ENCODE measurements around the gene DCLRE1A.

Gene DCLRE1A

DNA sequence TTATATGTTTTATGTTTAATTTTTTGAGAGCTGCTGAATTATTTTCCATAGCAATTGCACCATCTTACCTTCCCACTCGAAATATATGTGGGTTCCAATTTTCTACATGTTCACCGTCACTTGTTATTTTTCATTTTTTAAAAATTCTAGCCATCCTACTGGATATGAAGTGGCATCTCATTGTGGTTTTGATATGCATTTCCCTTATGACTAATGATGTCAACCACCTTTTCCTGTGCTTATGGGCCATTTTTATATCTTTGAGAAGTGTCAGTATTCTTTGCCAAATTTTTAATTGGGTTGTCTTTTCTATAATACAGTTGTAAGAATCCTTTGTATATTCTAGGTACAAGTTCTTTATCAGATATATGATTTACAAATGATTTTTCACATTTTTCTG lies 28.4 kb upstream of the DCLRE1A start:
- Histone ChIP-seq H3K27ac (no peak overlapping the region), H2AFZ (no peak overlapping the region), H3K36me3 (ENCODE audit: control insufficient read depth, insufficient read depth, low read length) (no peaks in the 10 kb centered on the region)

DNA sequence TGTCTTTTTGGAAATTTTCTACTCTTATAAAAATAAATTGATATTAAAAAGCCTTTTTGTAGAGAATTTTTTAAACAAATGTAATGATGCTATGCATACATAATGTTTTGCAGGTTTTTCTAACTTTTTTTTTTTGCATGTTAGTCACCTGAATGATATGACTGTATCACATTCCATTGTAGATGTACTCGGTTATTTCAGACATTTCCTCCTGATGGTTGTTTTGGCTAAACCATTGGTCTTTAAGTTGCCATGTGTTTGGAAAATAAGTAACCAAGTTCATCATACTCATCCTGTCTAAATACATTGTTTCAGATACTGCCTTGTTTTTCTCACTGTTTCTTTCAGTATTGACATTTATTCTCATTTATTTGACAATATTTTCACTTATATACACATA lies 26.4 kb upstream of the DCLRE1A start:
- Histone ChIP-seq H3K9ac (no peak overlapping the region), H3K79me2 (no peaks in the 10 kb centered on the region), H3K36me3 (ENCODE audit: control insufficient read depth, insufficient read depth, low read length) (no peaks in the 10 kb centered on the region), H2AFZ (no peak overlapping the region), H3K4me2 (ENCODE audit: low read length) (no peak overlapping the region), H3K9me3 (ENCODE audit: control insufficient read depth, low read length) (no peaks in the 10 kb centered on the region), H3K4me1 (no peaks in the 10 kb centered on the region), H3K27ac (no peak overlapping the region), H3K27me3 (ENCODE audit: control insufficient read depth, insufficient read depth, low read length) (no peaks in the 10 kb centered on the region), H3K4me3 (ENCODE audit: low read depth, low read length) (no peak overlapping the region)
- TF ChIP-seq, protein P1, sequence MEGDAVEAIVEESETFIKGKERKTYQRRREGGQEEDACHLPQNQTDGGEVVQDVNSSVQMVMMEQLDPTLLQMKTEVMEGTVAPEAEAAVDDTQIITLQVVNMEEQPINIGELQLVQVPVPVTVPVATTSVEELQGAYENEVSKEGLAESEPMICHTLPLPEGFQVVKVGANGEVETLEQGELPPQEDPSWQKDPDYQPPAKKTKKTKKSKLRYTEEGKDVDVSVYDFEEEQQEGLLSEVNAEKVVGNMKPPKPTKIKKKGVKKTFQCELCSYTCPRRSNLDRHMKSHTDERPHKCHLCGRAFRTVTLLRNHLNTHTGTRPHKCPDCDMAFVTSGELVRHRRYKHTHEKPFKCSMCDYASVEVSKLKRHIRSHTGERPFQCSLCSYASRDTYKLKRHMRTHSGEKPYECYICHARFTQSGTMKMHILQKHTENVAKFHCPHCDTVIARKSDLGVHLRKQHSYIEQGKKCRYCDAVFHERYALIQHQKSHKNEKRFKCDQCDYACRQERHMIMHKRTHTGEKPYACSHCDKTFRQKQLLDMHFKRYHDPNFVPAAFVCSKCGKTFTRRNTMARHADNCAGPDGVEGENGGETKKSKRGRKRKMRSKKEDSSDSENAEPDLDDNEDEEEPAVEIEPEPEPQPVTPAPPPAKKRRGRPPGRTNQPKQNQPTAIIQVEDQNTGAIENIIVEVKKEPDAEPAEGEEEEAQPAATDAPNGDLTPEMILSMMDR (IDR thresholded peaks at IDR 0.05): no peak

More for the DNA sequence above, 28.4 kb upstream of the DCLRE1A start:
- Histone ChIP-seq H3K9me3 (ENCODE audit: control insufficient read depth, low read length) (no peaks in the 10 kb centered on the region), H3K4me2 (ENCODE audit: low read length) (no peak overlapping the region), H3K27me3 (ENCODE audit: control insufficient read depth, insufficient read depth, low read length) (no peaks in the 10 kb centered on the region), H3K4me3 (ENCODE audit: low read depth, low read length) (no peak overlapping the region), H3K79me2 (no peaks in the 10 kb centered on the region), H3K9ac (no peak overlapping the region), H3K4me1 (no peaks in the 10 kb centered on the region)
- TF ChIP-seq, protein P1 (IDR thresholded peaks at IDR 0.05): no peak

DNA sequence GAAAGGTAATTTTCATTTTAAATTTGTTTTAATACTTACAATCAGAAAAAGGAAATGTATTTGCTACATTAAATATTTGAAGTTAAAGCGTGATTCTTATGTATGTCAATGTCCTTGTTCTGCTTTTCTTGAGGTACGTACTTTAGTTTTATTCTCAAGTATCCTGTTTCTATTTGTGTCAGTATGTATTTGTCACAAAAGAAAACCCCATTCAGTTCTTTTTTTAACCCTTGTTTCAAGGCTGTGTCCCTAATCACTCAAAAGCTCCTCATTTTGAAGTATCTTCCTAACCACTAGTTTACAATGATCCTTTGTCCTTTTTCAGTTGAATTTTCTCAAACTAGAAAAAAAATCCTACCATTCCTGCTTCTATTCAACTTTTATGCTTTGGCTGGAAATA lies 25.8 kb upstream of the DCLRE1A start:
- no peaks in the 10 kb centered on the region for H3K36me3 ChIP-seq (ENCODE audit: control insufficient read depth, insufficient read depth, low read length)

DNA sequence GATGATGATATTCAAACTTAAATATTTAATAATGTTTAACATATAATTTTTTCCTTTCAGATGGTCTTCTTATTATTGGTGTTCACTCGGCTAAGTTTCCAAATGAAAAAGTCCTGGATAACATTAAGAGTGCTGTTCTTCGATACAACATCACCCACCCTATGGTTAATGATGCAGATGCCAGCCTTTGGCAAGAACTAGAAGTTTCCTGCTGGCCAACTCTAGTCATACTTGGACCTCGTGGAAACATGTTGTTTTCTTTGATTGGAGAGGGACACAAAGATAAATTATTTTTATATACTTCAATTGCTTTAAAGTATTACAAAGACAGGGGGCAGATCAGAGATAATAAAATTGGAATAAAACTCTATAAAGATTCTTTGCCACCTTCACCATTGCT lies 22.6 kb upstream of the DCLRE1A start:
- no peaks in the 10 kb centered on the region for H3K36me3 ChIP-seq (ENCODE audit: control insufficient read depth, insufficient read depth, low read length)
- H3K27ac ChIP-seq: no peak overlapping the region
- no peak overlapping the region for H2AFZ ChIP-seq
- TF ChIP-seq, protein P1 (IDR thresholded peaks at IDR 0.05): no peak
- H3K9ac ChIP-seq: no peak overlapping the region
- H3K27me3 ChIP-seq (ENCODE audit: control insufficient read depth, insufficient read depth, low read length): no peaks in the 10 kb centered on the region
- no peaks in the 10 kb centered on the region for H3K79me2 ChIP-seq
- no peaks in the 10 kb centered on the region for H3K9me3 ChIP-seq (ENCODE audit: control insufficient read depth, low read length)
- H3K4me2 ChIP-seq (ENCODE audit: low read length): no peak overlapping the region
- no peaks in the 10 kb centered on the region for H3K4me1 ChIP-seq
- H3K4me3 ChIP-seq (ENCODE audit: low read depth, low read length): no peak overlapping the region

More for the DNA sequence above, 25.8 kb upstream of the DCLRE1A start:
- H3K4me1 ChIP-seq: no peaks in the 10 kb centered on the region
- no peak overlapping the region for H3K27ac ChIP-seq
- no peak overlapping the region for H2AFZ ChIP-seq
- H3K4me3 ChIP-seq (ENCODE audit: low read depth, low read length): no peak overlapping the region
- H3K4me2 ChIP-seq (ENCODE audit: low read length): no peak overlapping the region
- TF ChIP-seq, protein P1 (IDR thresholded peaks at IDR 0.05): no peak
- no peaks in the 10 kb centered on the region for H3K79me2 ChIP-seq
- no peak overlapping the region for H3K9ac ChIP-seq
- H3K9me3 ChIP-seq (ENCODE audit: control insufficient read depth, low read length): no peaks in the 10 kb centered on the region
- no peaks in the 10 kb centered on the region for H3K27me3 ChIP-seq (ENCODE audit: control insufficient read depth, insufficient read depth, low read length)

- Histone ChIP-seq H3K27ac (no peak overlapping the region), H3K4me3 (ENCODE audit: low read depth, low read length) (no peak overlapping the region), H3K79me2 (no peaks in the 10 kb centered on the region), H3K36me3 (ENCODE audit: control insufficient read depth, insufficient read depth, low read length) (no peaks in the 10 kb centered on the region), H3K9me3 (ENCODE audit: control insufficient read depth, low read length) (no peaks in the 10 kb centered on the region), H2AFZ (no peak overlapping the region), H3K9ac (no peak overlapping the region), H3K27me3 (ENCODE audit: control insufficient read depth, insufficient read depth, low read length) (no peaks in the 10 kb centered on the region), H3K4me1 (no peaks in the 10 kb centered on the region), H3K4me2 (ENCODE audit: low read length) (no peak overlapping the region)
- TF ChIP-seq, protein P1 (IDR thresholded peaks at IDR 0.05): no peak
Observed at GRCh38 chr10:113875212-113875611, 21.3 kb upstream of the DCLRE1A start.

Data from parathyroid adenoma (tissue), 2 donors.